Measurements from ENCODE around the gene DGUOK.

The DGUOK gene

GRCh38 chr2:73986085-73986681 is 59.5 kb downstream of the DGUOK start:
- ChIA-PET CTCF (interaction anchor here (0.7 kb wide), 1 partner anchor 28 kb away, joined by 3 read pairs; no protein-coding TSS in a partner anchor), POLR2A (ENCODE audit: low non-redundant PET) (interaction anchor here (0.6 to 1.0 kb wide), 2 partner anchors 19 to 134 kb away, joined by 3 to 4 read pairs; no protein-coding TSS in a partner anchor)
- DNase-seq (ENCODE audit: low spot score): no peak
- TF ChIP-seq CTCF (conservative IDR thresholded peaks at IDR 0.05; ENCODE audit: low read depth): no peak
- peak overlapping the region; percentile 100 for H3K27ac ChIP-seq

- TF ChIP-seq CTCF (conservative IDR thresholded peaks at IDR 0.05; ENCODE audit: low read depth): no peak
- ChIA-PET CTCF (interaction anchor here (0.6 to 1.7 kb wide), 6 partner anchors 15 to 52 kb away, joined by 3 to 8 read pairs (median 4); no protein-coding TSS in a partner anchor), POLR2A (ENCODE audit: low non-redundant PET) (interaction anchor here (0.6 kb wide), 1 partner anchor 73 kb away, joined by 4 read pairs; no protein-coding TSS in a partner anchor)
- peak overlapping the region; percentile 44 for H3K27ac ChIP-seq
- DNase-seq (ENCODE audit: low spot score): no peak
These were observed 60.6 kb downstream of the DGUOK start for GRCh38 chr2:73987109-73987947.

- CTCF ChIA-PET: interaction anchor here (0.6 to 1.7 kb wide), 6 partner anchors 14 to 164 kb away, joined by 3 to 8 read pairs (median 4); no protein-coding TSS in a partner anchor
- DNase-seq (ENCODE audit: low spot score): no peak
- H3K27ac ChIP-seq: peak overlapping the region; percentile 44
- POLR2A ChIA-PET (ENCODE audit: low non-redundant PET): interaction anchor here (0.6 kb wide), 1 partner anchor 73 kb away, joined by 4 read pairs; no protein-coding TSS in a partner anchor
- no peak for TF ChIP-seq CTCF (conservative IDR thresholded peaks at IDR 0.05; ENCODE audit: low read depth)
These were observed 61.4 kb downstream of the DGUOK start for GRCh38 chr2:73987948-73988700.

GRCh38 chr2:73989972-73990371 is 63.3 kb downstream of the DGUOK start:
- CTCF ChIA-PET: interaction anchor here (0.6 kb wide), 1 partner anchor 36 kb away, joined by 3 read pairs; no protein-coding TSS in a partner anchor
- POLR2A ChIA-PET (ENCODE audit: low non-redundant PET): interaction anchor here (0.5 kb wide), 1 partner anchor 491 kb away, joined by 3 read pairs; no protein-coding TSS in a partner anchor
- no peak overlapping the region for H3K27ac ChIP-seq
- no peak for TF ChIP-seq CTCF (conservative IDR thresholded peaks at IDR 0.05; ENCODE audit: low read depth)
- DNase-seq (ENCODE audit: low spot score): no peak

- TF ChIP-seq CTCF (conservative IDR thresholded peaks at IDR 0.05; ENCODE audit: low read depth): no peak
- ChIA-PET CTCF (interaction anchor here (0.6 kb wide), 1 partner anchor 37 kb away, joined by 3 read pairs; no protein-coding TSS in a partner anchor), POLR2A (ENCODE audit: low non-redundant PET) (no interaction called here)
- no peak overlapping the region for H3K27ac ChIP-seq
- DNase-seq (ENCODE audit: low spot score): no peak
These were observed 63.9 kb downstream of the DGUOK start for GRCh38 chr2:73990531-73990930.

- no peak for TF ChIP-seq CTCF (conservative IDR thresholded peaks at IDR 0.05; ENCODE audit: low read depth)
- CTCF ChIA-PET: no interaction called here
- POLR2A ChIA-PET (ENCODE audit: low non-redundant PET): interaction anchor here (0.6 kb wide), 1 partner anchor 35 kb away, joined by 7 read pairs; no protein-coding TSS in a partner anchor
These were observed 65.4 kb downstream of the DGUOK start for GRCh38 chr2:73992036-73992435.

More at GRCh38 chr2:73992036-73992435, 65.4 kb downstream of the DGUOK start:
- peak overlapping the region; percentile 52 for H3K27ac ChIP-seq
- peak; percentile 77 for DNase-seq (ENCODE audit: low spot score)

Data from RWPE1 (cell line).